ENCODE data around the gene UCN2. TPM values are rescaled to one million over a fixed set of nuclear protein-coding genes. Genes with fewer than 3 reads are reported as not detected.

The UCN2 gene
- total and polyA plus RNA-seq, 2 experiments from 2014 or later, result 0.30 to 1.5 TPM

DNA sequence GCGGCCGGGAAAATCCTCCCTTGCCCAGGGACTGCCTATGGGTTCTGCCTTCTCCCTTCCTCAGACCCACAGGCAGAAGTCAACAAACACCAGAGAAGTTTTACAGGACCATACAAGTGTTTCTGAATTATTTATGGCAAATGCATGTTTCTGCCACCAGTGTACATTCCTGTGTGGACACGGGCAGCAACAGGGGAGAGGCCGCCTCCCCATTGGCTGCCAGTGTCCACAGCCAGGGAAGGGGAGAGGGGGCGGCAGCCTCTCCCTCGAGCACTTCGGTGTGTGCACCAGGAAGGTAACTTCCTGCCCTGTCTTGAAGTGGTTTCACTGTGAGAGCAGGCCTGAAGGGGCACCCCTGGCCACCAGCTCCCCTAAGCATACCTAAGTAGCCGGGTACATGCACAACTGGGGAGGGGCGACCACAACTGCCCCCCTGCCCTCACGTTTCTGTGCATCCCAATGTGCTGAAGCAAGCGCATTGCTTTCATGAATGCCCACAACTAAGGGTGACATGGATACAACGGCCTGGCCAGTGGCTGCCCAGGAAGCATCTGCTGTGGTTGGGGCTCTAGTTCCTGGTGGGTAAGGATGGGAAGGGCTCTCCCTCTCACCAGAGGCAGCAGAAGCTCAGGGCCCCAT is 44.8 kb downstream of the UCN2 start:
- TF ChIP-seq, protein P1, sequence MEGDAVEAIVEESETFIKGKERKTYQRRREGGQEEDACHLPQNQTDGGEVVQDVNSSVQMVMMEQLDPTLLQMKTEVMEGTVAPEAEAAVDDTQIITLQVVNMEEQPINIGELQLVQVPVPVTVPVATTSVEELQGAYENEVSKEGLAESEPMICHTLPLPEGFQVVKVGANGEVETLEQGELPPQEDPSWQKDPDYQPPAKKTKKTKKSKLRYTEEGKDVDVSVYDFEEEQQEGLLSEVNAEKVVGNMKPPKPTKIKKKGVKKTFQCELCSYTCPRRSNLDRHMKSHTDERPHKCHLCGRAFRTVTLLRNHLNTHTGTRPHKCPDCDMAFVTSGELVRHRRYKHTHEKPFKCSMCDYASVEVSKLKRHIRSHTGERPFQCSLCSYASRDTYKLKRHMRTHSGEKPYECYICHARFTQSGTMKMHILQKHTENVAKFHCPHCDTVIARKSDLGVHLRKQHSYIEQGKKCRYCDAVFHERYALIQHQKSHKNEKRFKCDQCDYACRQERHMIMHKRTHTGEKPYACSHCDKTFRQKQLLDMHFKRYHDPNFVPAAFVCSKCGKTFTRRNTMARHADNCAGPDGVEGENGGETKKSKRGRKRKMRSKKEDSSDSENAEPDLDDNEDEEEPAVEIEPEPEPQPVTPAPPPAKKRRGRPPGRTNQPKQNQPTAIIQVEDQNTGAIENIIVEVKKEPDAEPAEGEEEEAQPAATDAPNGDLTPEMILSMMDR (IDR thresholded peaks at IDR 0.05; ENCODE audit: poor library complexity), result no peak
- no peak for TF ChIP-seq EZH2phosphoT487 (IDR thresholded peaks at IDR 0.05; ENCODE audit: low read depth, severe bottlenecking, unreplicated experiment)
- TF ChIP-seq EZH2 (IDR thresholded peaks at IDR 0.05; ENCODE audit: borderline replicate concordance), result no peak
- H3K36me3 ChIP-seq (replicated peaks; ENCODE audit: insufficient read depth, low read depth), result no peaks in the 10 kb centered on the region
- H3K79me2 ChIP-seq, result no peaks in the 10 kb centered on the region
- H2AFZ ChIP-seq, result no peak overlapping the region
- H3K4me1 ChIP-seq (ENCODE audit: insufficient read depth), result no peaks in the 10 kb centered on the region
- no peaks in the 10 kb centered on the region for H3K9me2 ChIP-seq (replicated peaks; ENCODE audit: insufficient read depth)
- DNase-seq (ENCODE audit: low spot score), result no peak
- H4K20me1 ChIP-seq (ENCODE audit: insufficient read depth, poor library complexity, severe bottlenecking), result no peaks in the 10 kb centered on the region
- no peak overlapping the region for H3K27ac ChIP-seq
- H3K4me2 ChIP-seq, result no peak overlapping the region
- H3K27me3 ChIP-seq, result no peaks in the 10 kb centered on the region
- no peak overlapping the region for H3K4me3 ChIP-seq
- no peaks in the 10 kb centered on the region for H3K9me3 ChIP-seq (ENCODE audit: low read depth)
- WGBS (ENCODE audit: low lambda C conversion rate, missing lambda C conversion rate), result 81% methylated on average over 12 of the region's 12 CpGs

DNA sequence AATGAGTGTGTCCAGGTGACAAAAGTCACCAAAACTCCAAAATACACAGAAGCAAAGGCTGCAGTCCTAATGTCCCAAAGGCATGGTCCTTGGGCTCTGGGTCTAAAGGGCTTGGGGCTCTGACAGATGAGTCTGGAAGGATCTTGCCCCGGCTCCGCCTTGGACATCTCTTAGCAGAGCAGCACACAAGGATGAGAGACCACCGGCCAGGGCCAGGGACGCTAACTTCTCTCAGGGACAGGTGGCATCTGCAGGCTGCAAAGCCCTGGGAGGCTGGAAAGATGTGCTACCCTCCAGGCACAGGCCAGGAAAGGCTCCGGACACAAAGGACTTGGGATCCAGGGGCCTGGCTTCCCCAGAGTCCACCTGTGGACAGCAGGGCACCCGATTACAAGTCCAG is 45.5 kb downstream of the UCN2 start:
- Histone ChIP-seq H3K4me2 (no peak overlapping the region), H3K9me2 (replicated peaks; ENCODE audit: insufficient read depth) (no peaks in the 10 kb centered on the region), H3K36me3 (replicated peaks; ENCODE audit: insufficient read depth, low read depth) (no peaks in the 10 kb centered on the region), H3K79me2 (no peaks in the 10 kb centered on the region), H3K27me3 (no peaks in the 10 kb centered on the region), H3K4me3 (no peak overlapping the region), H2AFZ (no peak overlapping the region), H3K4me1 (ENCODE audit: insufficient read depth) (no peaks in the 10 kb centered on the region), H3K9me3 (ENCODE audit: low read depth) (no peaks in the 10 kb centered on the region), H3K27ac (no peak overlapping the region), H4K20me1 (ENCODE audit: insufficient read depth, poor library complexity, severe bottlenecking) (no peaks in the 10 kb centered on the region)
- WGBS (ENCODE audit: low lambda C conversion rate, missing lambda C conversion rate), result 89% methylated on average over 6 of the region's 6 CpGs
- TF ChIP-seq EZH2phosphoT487 (IDR thresholded peaks at IDR 0.05; ENCODE audit: low read depth, severe bottlenecking, unreplicated experiment) (no peak), EZH2 (IDR thresholded peaks at IDR 0.05; ENCODE audit: borderline replicate concordance) (no peak)
- TF ChIP-seq, protein P1 (IDR thresholded peaks at IDR 0.05; ENCODE audit: poor library complexity), result no peak
- no peak for DNase-seq (ENCODE audit: low spot score)

DNA sequence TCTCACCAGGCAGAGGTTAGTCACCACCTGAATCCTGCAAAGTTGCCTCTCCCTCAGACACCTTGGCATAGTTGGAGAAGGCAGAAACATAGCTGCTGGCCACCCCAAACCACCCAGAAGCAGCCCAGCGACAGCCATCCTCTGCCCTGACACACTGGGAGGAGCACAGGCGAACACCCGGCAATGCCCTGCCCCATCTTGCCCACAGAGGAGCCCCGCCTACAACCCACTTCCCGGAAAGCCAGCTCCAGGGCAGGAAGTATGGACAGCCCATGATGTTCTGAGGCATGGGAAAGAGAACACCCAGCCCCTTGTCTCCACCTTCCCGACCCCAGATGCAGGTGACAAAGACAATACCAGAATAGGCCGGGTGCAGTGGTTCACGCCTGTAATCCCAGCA is 47.0 kb downstream of the UCN2 start:
- 84% methylated on average over 8 of the region's 8 CpGs for WGBS (ENCODE audit: low lambda C conversion rate, missing lambda C conversion rate)
- TF ChIP-seq, protein P1 (IDR thresholded peaks at IDR 0.05; ENCODE audit: poor library complexity), result no peak
- TF ChIP-seq EZH2phosphoT487 (IDR thresholded peaks at IDR 0.05; ENCODE audit: low read depth, severe bottlenecking, unreplicated experiment) (no peak), EZH2 (IDR thresholded peaks at IDR 0.05; ENCODE audit: borderline replicate concordance) (no peak)
- no peaks in the 10 kb centered on the region for H3K9me3 ChIP-seq (ENCODE audit: low read depth)

More for the DNA sequence above, 47.0 kb downstream of the UCN2 start:
- Histone ChIP-seq H3K4me2 (no peak overlapping the region), H3K4me3 (no peak overlapping the region), H3K36me3 (replicated peaks; ENCODE audit: insufficient read depth, low read depth) (no peaks in the 10 kb centered on the region), H2AFZ (no peak overlapping the region), H4K20me1 (ENCODE audit: insufficient read depth, poor library complexity, severe bottlenecking) (no peaks in the 10 kb centered on the region), H3K4me1 (ENCODE audit: insufficient read depth) (no peaks in the 10 kb centered on the region), H3K9me2 (replicated peaks; ENCODE audit: insufficient read depth) (no peaks in the 10 kb centered on the region), H3K27me3 (no peaks in the 10 kb centered on the region), H3K27ac (no peak overlapping the region), H3K79me2 (no peaks in the 10 kb centered on the region)
- no peak for DNase-seq (ENCODE audit: low spot score)

All from hepatocyte (in vitro differentiated cells).